GM12875 (cell line): Measurements from ENCODE around the gene MSRB1.
"Not testable (repeated sequence)": the region's sequence is repeated elsewhere in the genome, so short reads cannot be mapped to it uniquely, and the experiment has no call there.

Experiments used
- H3K4me3 ChIP-seq: one replicate; pipeline ENCODE4 v1.5.1; 2011; ENCODE audit warnings: low read depth, low read length, control low read depth
- CTCF ChIP-seq: IDR thresholded peaks from 2 replicates; pipeline ENCODE4 v1.5.1; 2011; ENCODE audit warnings: low read depth, mild to moderate bottlenecking, control low read depth, inconsistent platforms, low read length, moderate library complexity, borderline replicate concordance; ENCODE audit not compliant: insufficient read depth

The MSRB1 gene

GRCh38 chr16:1900452-1900774, 42.6 kb downstream of the MSRB1 start:
- TF ChIP-seq CTCF, result no peak
- no peak overlapping the region for H3K4me3 ChIP-seq

DNA sequence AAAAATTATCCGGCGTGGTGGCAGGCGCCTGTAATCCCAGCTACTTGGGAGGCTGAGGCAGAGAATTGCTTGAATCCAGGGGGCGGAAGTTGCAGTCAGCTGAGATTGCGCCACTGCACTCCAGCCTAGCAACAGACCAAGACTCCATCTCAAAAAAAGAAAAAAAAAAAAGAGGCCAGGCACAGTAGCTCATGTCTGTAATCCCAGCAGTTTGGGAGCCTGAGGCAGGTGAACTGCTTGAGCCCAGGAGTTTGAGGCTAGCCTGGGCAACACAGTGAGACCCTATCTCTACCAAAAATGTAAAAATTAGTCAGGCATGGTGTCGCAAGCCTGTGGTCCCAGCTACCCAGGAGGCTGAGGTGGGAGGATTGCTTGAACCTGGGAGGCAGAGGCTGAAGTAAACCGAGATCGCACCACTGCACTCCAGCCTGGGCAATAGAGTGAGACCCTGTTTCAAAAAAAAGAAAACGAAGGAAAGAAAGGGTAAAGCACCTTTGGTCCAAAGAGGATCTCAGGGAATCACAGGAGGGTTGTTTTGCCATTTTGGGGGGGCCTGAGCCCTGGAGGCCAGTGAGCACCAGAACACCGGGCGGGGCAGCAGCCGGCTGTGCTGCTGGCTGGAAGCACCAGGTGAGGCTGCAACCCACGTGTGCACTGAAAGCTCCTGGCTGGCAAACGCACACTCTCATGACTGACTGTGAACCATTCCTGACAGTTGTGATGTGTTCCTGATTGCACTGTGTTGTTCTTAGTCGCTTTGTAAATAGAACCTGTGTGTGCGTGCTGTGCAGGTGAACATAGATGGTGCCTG, 43.2 kb downstream of the MSRB1 start:
- H3K4me3 ChIP-seq, result no peak overlapping the region
- no peak for TF ChIP-seq CTCF

- H3K4me3 ChIP-seq, result not testable (repeated sequence)
Measured at GRCh38 chr16:1897692-1898091, 45.3 kb downstream of the MSRB1 start.

DNA sequence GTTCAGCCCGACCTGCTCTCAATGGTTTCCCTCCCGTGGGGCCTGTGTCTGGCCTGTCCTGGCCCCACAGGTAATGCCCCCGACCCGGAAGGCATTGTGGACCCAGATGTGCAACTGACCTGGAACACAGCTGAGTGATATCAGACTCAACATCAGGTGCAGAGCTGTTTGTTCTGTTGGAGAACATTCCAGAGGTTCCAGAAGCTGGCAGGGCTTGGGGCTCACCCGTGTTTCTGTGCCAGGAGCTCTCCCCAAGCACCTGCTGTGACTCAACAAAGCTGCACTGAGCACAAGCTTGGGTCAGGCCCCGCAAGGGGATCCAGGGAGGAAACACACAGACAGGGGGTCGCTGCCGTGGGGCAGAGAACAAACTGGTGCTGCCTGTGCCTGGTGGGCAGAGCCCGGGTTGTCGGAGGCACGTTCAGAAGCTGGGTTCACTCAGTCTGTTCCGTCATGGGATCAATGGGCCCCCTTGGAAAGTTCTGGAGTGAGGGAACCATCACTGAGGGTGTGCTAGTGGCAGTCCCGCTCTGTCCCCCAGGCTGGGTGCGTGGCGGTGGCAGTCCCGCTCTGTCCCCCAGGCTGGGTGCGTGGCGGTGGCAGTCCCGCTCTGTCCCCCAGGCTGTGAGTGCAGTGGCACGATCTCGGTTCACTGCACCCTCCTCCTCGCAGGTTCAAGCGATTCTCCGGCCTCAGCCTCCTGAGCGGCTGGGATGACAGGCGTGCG, 46.9 kb downstream of the MSRB1 start:
- no peak overlapping the region for H3K4me3 ChIP-seq
- no peak for TF ChIP-seq CTCF

- TF ChIP-seq CTCF, result no peak
- H3K4me3 ChIP-seq, result no peak overlapping the region
Measured at GRCh38 chr16:1895068-1895467, 47.9 kb downstream of the MSRB1 start.

GRCh38 chr16:1890708-1891050, 52.3 kb downstream of the MSRB1 start:
- no peak for TF ChIP-seq CTCF
- no peak overlapping the region for H3K4me3 ChIP-seq

GRCh38 chr16:1890024-1890707, 52.8 kb downstream of the MSRB1 start:
- TF ChIP-seq CTCF, result no peak
- H3K4me3 ChIP-seq, result no peak overlapping the region
